Keratinocyte (primary cell): Measurements from ENCODE around the gene OR2T27.

Experiments used
- CTCF ChIP-seq, 3 experiments: IDR thresholded peaks in 1 of 3; conservative IDR thresholded peaks in 1 of 3; optimal IDR thresholded peaks in 1 of 3; 2 replicates in 2 of 3; 3 replicates in 1 of 3; pipeline versions ENCODE3 to v1.5.1; 2011; ENCODE audit warnings: low read length in 3 of 3, mild to moderate bottlenecking in 3 of 3, moderate library complexity in 2 of 3, control low read depth in 1 of 3, inconsistent platforms in 1 of 3; ENCODE audit not compliant: insufficient read depth in 2 of 3; ENCODE audit errors: extremely low read depth in 1 of 3
- EZH2 ChIP-seq: IDR thresholded peaks from one replicate; pipeline ENCODE4 v1.6.1; 2012; ENCODE audit warnings: inconsistent platforms, mild to moderate bottlenecking, low read length, moderate library complexity

- TF ChIP-seq CTCF (optimal IDR thresholded peaks at IDR 0.05 in 1 of 3, IDR thresholded peaks at IDR 0.05 in 1 of 3, conservative IDR thresholded peaks at IDR 0.05 in 1 of 3; ENCODE audit: extremely low read depth in 1 of 3, insufficient read depth in 2 of 3, low read length in 3 of 3) (no peak), EZH2 (no peak)
Measured at GRCh38 chr1:248630551-248630950, 24.8 kb downstream of the OR2T27 start.
